Neural progenitor cell (in vitro differentiated cells): ENCODE measurements around the gene MRTFB.

Experiments used
- CTCF ChIP-seq: fragments of 200-600 bp; sonication (generic); IDR thresholded peaks from 2 replicates; pipeline ENCODE4 v1.5.1; 2017; ENCODE audit warnings: antibody characterized with exemption, mild to moderate bottlenecking
- EZH2phosphoT487 ChIP-seq: fragments of 200-600 bp; sonication (generic); IDR thresholded peaks from 2 replicates; pipeline ENCODE4 v1.6.1; 2017; ENCODE audit warnings: antibody characterized with exemption

- no peak for TF ChIP-seq CTCF
- no peak for TF ChIP-seq EZH2phosphoT487
Measured at GRCh38 chr16:14232106-14232864, 161.2 kb downstream of the MRTFB start.
